Astrocyte (in vitro differentiated cells and primary cell): ENCODE results near the gene GOLIM4.

Experiments
- CTCF ChIP-seq: IDR thresholded peaks from 2 replicates; pipeline ENCODE4 v1.5.1; 2011; ENCODE audit warnings: low read depth, mild to moderate bottlenecking, inconsistent platforms, low read length, moderate library complexity; ENCODE audit not compliant: insufficient read depth
- EZH2 ChIP-seq: IDR thresholded peaks from 2 replicates; pipeline ENCODE4 v1.6.1; 2012; ENCODE audit warnings: mild to moderate bottlenecking, low read length, inconsistent platforms; ENCODE audit not compliant: insufficient read depth

GRCh38 chr3:168044049-168044448, 51.7 kb downstream of the GOLIM4 start:
- no peak for TF ChIP-seq CTCF
- no peak for TF ChIP-seq EZH2
